KMS-11 (cell line): Measurements from ENCODE around the gene CCDC15.

Experiments
- H2AFZ ChIP-seq: fragments of 200-600 bp; sonication (generic); 2 replicates; pipeline ENCODE4 v1.6.1; 2016; ENCODE audit warnings: antibody characterized with exemption, mixed run types, low read depth
- H3K27ac ChIP-seq: fragments of 200-600 bp; sonication (generic); 2 replicates; pipeline ENCODE4 v1.6.1; 2016; ENCODE audit warnings: mild to moderate bottlenecking, mixed run types
- H3K27me3 ChIP-seq: fragments of 200-600 bp; sonication (generic); 2 replicates; pipeline ENCODE4 v1.6.1; 2017; ENCODE audit warnings: mild to moderate bottlenecking, low read depth, mixed run types, moderate library complexity; ENCODE audit not compliant: insufficient read depth
- H3K36me3 ChIP-seq: fragments of 200-600 bp; sonication (generic); 2 replicates; pipeline ENCODE4 v1.6.1; 2017; ENCODE audit warnings: mild to moderate bottlenecking, mixed run types; ENCODE audit not compliant: insufficient read depth
- H3K4me1 ChIP-seq: fragments of 200-600 bp; sonication (generic); 2 replicates; pipeline ENCODE4 v1.6.1; 2016; ENCODE audit warnings: mild to moderate bottlenecking, low read depth, mixed run types; ENCODE audit not compliant: poor library complexity, severe bottlenecking
- H3K4me2 ChIP-seq: fragments of 200-600 bp; sonication (generic); 2 replicates; pipeline ENCODE4 v1.7.0; 2016; ENCODE audit warnings: mild to moderate bottlenecking, mixed run types
- H3K4me3 ChIP-seq: fragments of 200-600 bp; sonication (generic); IDR thresholded peaks from 2 replicates; pipeline ENCODE4 v1.6.1; 2017; ENCODE audit warnings: low read depth, low read length, mixed read lengths; ENCODE audit not compliant: insufficient read depth
- H3K79me2 ChIP-seq: fragments of 200-600 bp; sonication (generic); 2 replicates; pipeline ENCODE4 v1.6.1; 2016; ENCODE audit warnings: low read depth, mixed run types; ENCODE audit not compliant: insufficient read depth
- H3K9ac ChIP-seq: fragments of 200-600 bp; sonication (generic); 2 replicates; pipeline ENCODE4 v1.6.1; 2016; ENCODE audit warnings: mild to moderate bottlenecking, mixed run types
- H4K20me1 ChIP-seq: fragments of 200-600 bp; sonication (generic); 2 replicates; pipeline ENCODE4 v1.6.1; 2016; ENCODE audit warnings: mild to moderate bottlenecking, mixed run types; ENCODE audit not compliant: insufficient read depth
- CTCF ChIP-seq: fragments of 200-600 bp; sonication (generic); conservative IDR thresholded peaks from 2 replicates; pipeline ENCODE4 v1.6.1; 2017; ENCODE audit warnings: low read depth, mild to moderate bottlenecking, antibody characterized with exemption, low read length, moderate library complexity, mixed read lengths

CCDC15 gene

GRCh38 chr11:124983674-124984511, 29.9 kb downstream of the CCDC15 start:
- no peaks in the 10 kb centered on the region for H4K20me1 ChIP-seq
- H3K9ac ChIP-seq: no peak overlapping the region
- H3K36me3 ChIP-seq: no peaks in the 10 kb centered on the region
- no peak for TF ChIP-seq CTCF
- no peak overlapping the region for H2AFZ ChIP-seq
- H3K27ac ChIP-seq: no peak overlapping the region
- H3K4me3 ChIP-seq: no peak overlapping the region
- no peaks in the 10 kb centered on the region for H3K27me3 ChIP-seq
- no peaks in the 10 kb centered on the region for H3K79me2 ChIP-seq
- no peak overlapping the region for H3K4me2 ChIP-seq
- H3K4me1 ChIP-seq: no peaks in the 10 kb centered on the region

- H3K4me1 ChIP-seq: no peaks in the 10 kb centered on the region
Observed at GRCh38 chr11:124984512-124984854, 30.5 kb downstream of the CCDC15 start.

GRCh38 chr11:124987096-124987495, 33.1 kb downstream of the CCDC15 start:
- Histone ChIP-seq H3K4me2 (no peak overlapping the region), H2AFZ (no peak overlapping the region), H3K4me1 (no peaks in the 10 kb centered on the region), H3K4me3 (no peak overlapping the region), H3K9ac (no peak overlapping the region), H3K27me3 (no peaks in the 10 kb centered on the region), H3K79me2 (no peaks in the 10 kb centered on the region), H4K20me1 (no peaks in the 10 kb centered on the region), H3K36me3 (no peaks in the 10 kb centered on the region), H3K27ac (no peak overlapping the region)
- no peak for TF ChIP-seq CTCF

More at GRCh38 chr11:124984512-124984854, 30.5 kb downstream of the CCDC15 start:
- no peak for TF ChIP-seq CTCF
- H3K79me2 ChIP-seq: no peaks in the 10 kb centered on the region
- no peak overlapping the region for H2AFZ ChIP-seq
- H3K27me3 ChIP-seq: no peaks in the 10 kb centered on the region
- H3K4me3 ChIP-seq: no peak overlapping the region
- H3K27ac ChIP-seq: no peak overlapping the region
- H3K4me2 ChIP-seq: no peak overlapping the region
- no peaks in the 10 kb centered on the region for H4K20me1 ChIP-seq
- H3K36me3 ChIP-seq: no peaks in the 10 kb centered on the region
- no peak overlapping the region for H3K9ac ChIP-seq

DNA sequence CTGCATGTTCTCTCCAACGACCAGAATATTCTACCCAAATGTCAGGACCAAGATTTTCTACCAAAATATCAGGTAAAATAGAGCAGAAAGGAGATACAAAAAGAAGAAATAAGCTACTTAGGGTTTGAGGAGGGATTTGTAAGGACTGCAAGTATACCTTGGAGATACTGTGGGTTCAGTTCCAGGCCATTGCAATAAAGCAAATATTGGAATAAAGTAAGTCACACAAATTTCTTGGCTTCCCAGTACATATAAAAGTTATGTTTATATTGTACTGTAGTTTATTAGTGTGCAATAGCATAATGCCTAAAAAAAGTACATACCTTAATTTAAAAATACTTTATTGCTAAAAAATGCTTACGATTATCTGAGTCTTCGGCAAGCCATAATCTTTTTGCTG, 34.1 kb downstream of the CCDC15 start:
- H2AFZ ChIP-seq: no peak overlapping the region
- no peaks in the 10 kb centered on the region for H3K79me2 ChIP-seq
- H4K20me1 ChIP-seq: no peaks in the 10 kb centered on the region
- H3K4me2 ChIP-seq: no peak overlapping the region
- no peaks in the 10 kb centered on the region for H3K4me1 ChIP-seq
- H3K27ac ChIP-seq: no peak overlapping the region
- H3K4me3 ChIP-seq: no peak overlapping the region
- TF ChIP-seq CTCF: no peak
- no peaks in the 10 kb centered on the region for H3K36me3 ChIP-seq
- no peak overlapping the region for H3K9ac ChIP-seq
- H3K27me3 ChIP-seq: no peaks in the 10 kb centered on the region
